ENCODE measurements around the gene ZNF618.

ZNF618 gene

DNA sequence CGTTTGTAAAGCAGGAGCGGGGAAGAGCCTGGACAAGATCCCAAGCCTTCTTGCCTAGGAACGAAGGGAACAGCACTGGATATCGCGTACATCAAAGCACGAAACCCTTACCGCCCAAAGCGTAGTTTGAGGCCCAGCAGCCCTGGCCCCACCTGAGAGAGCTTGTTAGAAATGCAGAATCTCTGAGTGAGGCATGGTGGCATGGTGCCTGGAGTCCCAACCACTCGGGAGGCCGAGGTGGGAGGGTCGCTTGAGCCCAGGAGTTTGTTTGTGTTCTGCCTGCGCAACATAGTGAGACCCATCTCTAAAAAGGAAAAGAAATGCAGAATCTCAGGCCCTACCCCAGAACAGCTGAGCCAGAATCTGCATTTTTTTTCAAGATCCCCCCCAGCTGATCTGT lies 111.4 kb downstream of the ZNF618 start:
- TF ChIP-seq, protein P1, sequence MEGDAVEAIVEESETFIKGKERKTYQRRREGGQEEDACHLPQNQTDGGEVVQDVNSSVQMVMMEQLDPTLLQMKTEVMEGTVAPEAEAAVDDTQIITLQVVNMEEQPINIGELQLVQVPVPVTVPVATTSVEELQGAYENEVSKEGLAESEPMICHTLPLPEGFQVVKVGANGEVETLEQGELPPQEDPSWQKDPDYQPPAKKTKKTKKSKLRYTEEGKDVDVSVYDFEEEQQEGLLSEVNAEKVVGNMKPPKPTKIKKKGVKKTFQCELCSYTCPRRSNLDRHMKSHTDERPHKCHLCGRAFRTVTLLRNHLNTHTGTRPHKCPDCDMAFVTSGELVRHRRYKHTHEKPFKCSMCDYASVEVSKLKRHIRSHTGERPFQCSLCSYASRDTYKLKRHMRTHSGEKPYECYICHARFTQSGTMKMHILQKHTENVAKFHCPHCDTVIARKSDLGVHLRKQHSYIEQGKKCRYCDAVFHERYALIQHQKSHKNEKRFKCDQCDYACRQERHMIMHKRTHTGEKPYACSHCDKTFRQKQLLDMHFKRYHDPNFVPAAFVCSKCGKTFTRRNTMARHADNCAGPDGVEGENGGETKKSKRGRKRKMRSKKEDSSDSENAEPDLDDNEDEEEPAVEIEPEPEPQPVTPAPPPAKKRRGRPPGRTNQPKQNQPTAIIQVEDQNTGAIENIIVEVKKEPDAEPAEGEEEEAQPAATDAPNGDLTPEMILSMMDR (IDR thresholded peaks at IDR 0.05) = no peak

DNA sequence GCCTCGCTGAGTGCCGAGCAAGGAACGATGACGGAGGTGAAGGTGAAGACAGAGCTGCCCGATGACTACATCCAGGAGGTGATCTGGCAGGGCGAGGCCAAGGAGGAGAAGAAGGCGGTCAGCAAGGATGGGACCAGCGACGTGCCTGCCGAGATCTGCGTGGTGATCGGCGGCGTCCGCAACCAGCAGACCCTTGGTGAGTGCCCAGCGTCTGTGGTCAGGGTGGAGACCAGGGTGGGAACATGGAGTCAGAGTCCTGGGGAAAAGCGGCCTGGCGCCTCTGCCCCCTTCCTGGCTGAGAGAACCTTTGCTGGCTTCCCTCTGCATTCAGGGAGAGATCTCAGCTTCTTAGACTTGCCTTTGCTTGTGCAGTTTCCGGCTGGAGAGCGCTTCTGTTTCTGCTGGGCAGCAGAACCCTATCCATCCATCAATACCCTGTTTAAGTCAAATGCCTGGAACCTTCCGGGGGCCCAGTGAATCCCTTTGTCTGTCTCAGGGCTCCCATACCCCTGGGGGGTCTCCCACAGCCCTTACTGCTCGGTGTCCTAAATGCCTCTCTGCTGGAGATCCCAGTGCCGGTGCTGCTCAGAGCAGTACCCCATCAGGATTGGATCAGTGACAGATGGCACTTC lies 112.4 kb downstream of the ZNF618 start:
- TF ChIP-seq, protein P1 (IDR thresholded peaks at IDR 0.05) = no peak

DNA sequence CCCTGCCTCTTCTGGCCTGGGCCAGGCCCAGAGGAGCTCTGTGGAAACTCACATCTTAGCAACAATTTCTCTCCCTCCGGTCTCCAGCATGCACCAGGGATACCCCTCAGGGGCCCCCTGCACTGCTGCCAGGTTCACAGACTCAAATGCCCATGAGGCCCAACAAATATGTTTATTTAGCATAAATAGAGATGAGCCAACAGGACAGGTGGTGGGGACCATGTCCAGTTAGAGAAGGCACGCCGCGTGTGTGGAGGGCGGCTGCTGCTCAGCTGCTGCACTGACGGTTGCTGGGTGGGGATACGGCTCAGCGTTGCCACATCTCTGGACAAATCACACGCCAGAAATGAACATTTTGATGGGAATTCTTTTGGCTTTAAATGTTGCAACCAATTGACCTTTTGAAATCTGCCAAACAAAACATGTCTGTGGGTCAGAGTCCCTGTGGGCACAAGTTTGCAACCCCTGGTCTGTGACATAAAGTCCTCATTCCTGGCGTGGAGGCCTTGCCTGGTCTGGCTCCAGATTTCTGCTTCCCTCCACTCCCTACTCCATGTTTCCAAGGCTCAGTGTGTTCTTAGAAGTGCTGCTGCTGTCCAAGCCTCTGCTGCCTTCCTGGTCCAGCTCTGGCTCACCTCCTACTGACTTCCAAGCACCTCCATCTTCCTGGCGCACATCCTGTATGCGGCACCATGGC lies 113.1 kb downstream of the ZNF618 start:
- TF ChIP-seq, protein P1 (IDR thresholded peaks at IDR 0.05) = no peak

DNA sequence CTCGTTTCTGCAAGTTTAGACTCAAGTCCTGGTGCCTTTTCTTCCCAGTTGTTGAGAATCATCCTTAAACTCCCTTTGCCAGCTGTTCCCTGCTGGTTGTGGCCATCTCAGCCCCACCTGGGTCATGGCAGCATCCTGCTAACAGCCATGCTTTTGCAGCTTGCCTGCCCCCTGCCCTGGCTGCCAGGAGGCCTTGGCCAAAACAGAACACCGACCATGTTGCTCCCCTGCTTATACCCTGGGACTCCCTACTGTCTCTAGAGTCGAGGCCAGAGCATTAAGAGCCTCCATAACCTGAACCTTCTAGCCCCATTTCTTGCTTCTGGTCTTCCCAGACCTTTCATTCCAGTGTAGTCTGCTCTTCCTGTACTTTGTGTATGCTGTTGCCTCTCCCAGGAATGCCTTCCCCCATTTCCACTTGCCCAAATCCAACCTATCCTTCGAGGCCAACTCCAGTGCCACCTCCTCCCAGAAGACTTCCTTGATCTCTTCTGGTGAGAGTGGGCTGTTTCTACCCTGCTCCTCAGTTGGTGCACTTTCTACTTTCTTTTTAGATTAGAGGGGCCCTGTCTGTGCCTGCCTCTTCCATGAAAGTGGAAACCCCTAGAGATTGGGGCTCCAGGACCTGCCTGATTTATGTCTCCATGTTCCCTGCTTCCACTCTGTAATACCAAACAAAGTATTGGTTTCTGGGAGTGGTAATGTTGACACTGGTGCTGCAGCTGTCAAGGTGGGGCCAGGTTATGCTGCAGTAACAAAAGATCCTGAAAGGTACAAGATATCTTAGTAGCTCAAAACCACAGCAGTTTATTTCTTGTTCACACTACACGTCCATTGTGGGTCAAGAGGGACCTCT lies 113.8 kb downstream of the ZNF618 start:
- TF ChIP-seq, protein P1 (IDR thresholded peaks at IDR 0.05) = no peak

DNA sequence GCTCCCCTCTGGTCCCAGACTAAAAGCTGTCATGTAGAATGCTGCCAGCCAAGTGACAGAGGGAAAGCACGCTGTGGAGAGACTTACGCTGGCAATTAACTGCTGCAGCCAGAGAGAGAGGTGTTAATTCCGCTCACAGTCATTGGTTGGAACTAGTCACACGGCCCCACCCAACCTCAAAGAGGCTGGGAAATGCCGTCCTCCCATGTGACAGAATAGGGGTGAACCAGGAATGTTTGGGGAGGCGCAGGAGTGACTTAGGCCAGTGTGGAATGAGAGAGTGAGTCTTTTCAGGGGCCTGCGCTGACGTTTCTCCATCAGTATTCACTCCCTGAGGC lies 114.4 kb downstream of the ZNF618 start:
- TF ChIP-seq, protein P1 (IDR thresholded peaks at IDR 0.05) = no peak

DNA sequence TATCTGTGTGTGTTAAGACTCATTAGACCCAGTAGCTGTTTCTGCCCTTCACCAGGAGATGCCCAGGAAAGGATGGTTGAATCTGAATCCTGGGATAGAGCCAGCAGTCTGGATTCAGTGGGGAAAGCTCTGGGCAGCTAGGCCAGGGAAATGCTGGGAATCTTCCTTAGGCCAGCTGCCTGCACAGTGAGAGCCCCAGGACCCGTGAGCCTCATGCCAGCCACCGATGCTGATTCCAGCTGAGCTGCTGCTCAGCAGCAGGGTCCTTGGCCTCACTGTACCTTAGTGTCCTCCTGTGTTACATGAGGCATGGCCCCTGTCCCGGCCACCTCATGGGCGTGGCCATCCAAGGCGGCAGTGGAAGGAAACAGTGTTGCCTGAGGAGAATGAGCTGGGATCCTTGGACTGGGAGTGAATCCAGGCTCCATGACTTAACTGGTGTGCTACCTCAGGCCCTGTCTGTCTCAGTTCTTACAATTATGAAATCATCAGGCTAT lies 114.9 kb downstream of the ZNF618 start:
- TF ChIP-seq, protein P1 (IDR thresholded peaks at IDR 0.05) = no peak

DNA sequence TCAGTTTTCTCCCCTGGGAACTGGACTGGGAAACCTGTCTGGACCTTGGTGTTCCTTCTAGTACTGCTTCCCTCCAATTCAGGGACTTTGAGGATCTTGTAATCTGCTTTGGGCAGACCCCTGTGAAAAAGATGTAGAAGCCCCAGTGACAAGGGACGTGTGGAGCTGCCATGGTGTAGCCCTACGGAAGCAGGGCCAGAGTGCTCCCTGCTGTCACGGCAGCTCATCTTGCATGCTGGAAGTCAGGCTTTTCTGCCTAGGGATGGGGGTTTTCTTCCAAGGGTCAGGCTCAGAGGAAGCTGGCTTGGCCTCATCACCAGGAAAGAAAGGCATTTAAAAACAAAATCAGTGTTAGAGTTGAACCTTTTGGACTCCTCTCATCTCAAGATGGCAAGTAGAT lies 115.6 kb downstream of the ZNF618 start:
- TF ChIP-seq, protein P1 (IDR thresholded peaks at IDR 0.05) = no peak

All from LNCAP (cell line).